Hematopoietic multipotent progenitor cell treated with erythropoietin and hydrocortisone succinate and interleukin-3 and kit ligand, for 15 days (in vitro differentiated cells): ENCODE results near the gene RALGPS1.

Experiments
- DNase-seq: peaks from one replicate; pipeline ENCODE4 v3.0.0-alpha.2; 2015; ENCODE audit warnings: low spot score

RALGPS1 gene

DNA sequence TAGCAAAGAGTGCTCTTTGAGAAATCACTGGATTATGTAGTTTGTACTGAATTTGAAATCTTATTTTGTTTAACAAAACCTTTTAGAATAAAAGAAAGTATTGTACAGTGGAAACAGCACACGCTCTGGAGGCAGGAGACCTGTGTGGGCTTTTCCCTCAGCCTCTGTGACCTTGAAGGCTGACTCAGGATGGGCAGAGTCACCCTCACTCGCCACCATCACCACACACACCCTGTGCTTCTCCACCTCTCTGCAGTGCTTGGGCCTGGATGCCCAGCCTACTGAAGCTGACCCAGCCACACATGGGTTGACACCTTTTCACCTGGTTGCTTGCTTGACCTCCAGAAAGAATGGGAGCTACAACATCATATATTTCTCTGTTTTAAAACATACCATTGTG lies 188.2 kb downstream of the RALGPS1 start:
- no peak for DNase-seq

GRCh38 chr9:127104581-127105311 lies 190.2 kb downstream of the RALGPS1 start:
- no peak for DNase-seq

- no peak for DNase-seq
These were observed 191.4 kb downstream of the RALGPS1 start for GRCh38 chr9:127105805-127106465.

DNA sequence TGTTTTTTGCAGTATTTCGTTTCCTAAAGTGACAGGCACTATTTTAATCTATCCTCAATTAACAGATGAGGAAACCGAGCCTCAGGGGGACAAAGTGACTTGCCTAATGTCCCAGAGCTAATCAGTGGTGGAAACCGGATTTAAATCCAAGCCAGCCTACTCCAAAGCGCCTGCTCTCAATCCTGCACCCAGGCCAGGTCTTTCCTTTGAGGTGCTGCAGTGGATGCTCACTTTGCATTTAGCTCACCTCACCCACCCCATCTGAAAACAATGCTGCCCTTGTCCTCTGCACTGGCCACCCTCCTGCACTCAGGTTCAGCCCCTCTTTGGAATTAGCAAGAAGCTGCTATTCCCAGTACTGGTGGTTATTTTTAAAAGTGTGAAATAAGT lies 191.9 kb downstream of the RALGPS1 start:
- no peak for DNase-seq

- DNase-seq: no peak
These were observed 192.8 kb downstream of the RALGPS1 start for GRCh38 chr9:127107171-127107928.

DNA sequence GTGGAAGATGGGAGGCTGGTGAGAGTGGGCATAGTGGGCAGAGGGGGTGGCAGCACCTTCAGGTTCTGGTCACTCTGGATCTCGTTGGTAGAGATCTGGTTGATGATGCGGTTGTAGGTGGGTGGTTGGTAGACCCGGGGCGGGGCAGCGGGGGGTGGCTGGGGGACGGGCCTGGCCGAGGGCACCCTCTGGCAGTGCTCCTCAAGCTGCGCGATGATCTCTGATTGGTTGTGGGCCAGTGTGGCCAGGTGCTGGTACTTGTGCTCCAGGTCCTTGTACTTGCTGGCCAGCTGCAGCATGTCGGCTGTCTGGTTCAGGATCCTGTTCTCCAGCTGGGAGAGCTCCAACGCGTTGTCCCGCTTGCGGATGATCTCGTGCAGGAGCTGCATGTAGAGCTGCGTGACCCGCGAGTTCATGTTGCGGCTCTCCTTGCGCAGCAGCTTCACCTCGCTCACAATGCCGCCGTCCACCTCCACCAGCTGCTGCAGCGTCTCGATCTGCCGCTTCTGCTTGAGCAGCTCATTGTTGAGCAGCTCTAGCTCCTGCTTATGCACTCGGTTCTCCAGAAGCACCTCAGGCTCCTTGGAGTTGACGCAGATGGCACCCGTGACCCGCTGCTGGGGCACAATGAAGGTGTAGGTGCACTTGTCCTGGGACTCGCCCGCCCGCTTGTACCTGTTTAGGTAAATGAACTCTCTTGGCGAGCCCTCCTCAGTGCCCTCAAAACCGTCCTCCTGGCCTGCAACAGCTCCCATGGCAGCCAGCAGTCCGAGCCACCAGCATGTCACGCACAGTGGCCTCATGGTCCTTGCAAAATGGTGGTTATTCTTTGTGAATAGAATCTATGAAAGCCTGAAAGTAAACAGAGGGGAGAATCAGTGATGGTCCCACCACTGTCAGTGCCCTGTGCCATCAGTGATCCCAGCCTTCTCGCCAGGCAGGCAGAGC lies 193.6 kb downstream of the RALGPS1 start:
- DNase-seq: no peak

GRCh38 chr9:127109212-127109711 lies 194.7 kb downstream of the RALGPS1 start:
- no peak for DNase-seq

- DNase-seq: no peak
These were observed 197.5 kb downstream of the RALGPS1 start for GRCh38 chr9:127112056-127112455.

GRCh38 chr9:127112735-127113161 lies 198.2 kb downstream of the RALGPS1 start:
- no peak for DNase-seq

DNA sequence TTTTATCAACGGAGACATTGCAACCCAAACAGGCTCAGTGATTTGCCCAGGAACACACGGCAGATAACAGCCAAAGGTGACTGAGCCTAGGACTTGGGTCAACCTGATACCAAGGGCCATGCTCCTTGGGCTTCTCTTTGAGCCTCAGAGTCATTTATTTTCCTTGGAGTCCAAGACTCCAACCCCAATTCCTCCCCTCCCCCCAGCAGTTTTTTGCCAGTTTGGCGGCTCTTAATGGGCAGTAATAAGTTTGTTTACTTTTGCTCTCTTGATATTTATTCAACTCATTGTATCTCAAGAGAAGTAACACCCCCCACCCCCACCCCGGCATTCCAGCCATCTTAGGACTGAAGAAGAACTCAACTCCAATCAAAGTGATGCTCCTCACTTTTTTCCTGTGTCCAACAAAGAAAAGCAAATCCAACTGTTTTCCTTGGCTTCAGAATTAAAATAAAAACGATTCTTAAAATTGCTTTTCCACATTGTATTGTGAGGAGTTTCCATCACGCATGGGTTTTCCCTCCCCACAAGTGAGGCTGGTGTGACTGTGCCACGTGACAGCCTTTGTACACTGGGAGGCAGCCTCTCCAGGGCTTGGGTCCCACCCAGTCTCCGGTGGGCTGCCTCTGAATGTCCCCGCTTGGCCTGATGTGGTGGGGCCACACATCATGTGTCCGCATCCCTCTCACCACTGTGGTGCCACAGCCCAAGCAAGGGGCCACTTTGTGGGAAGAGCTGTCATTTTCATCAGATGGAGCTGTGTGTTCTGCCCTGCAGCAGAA lies 198.8 kb downstream of the RALGPS1 start:
- DNase-seq: no peak

- DNase-seq: no peak
These were observed 200.0 kb downstream of the RALGPS1 start for GRCh38 chr9:127114606-127115005.

- DNase-seq: no peak
These were observed 201.6 kb downstream of the RALGPS1 start for GRCh38 chr9:127116088-127116726.

DNA sequence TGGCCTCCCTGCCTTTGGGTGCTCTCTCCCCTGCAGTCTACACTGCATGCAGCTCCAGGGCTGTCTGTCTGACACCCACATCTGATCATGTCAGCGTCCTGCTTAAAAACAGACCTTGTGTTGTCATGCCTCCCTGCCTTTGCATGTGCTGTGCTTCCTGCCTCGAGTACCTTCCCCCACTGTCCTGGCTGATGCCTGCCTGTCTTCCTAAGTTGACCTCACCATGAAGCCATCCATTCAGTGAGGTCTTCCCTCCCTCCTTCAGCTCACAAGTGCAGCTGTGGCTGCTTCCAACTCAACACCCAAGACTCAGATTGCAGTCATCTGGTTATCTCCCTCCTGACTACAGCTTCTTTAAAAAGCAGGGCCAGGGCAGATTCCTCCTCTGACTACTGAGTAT lies 202.4 kb downstream of the RALGPS1 start:
- no peak for DNase-seq

GRCh38 chr9:127117801-127118200 lies 203.2 kb downstream of the RALGPS1 start:
- no peak for DNase-seq

DNA sequence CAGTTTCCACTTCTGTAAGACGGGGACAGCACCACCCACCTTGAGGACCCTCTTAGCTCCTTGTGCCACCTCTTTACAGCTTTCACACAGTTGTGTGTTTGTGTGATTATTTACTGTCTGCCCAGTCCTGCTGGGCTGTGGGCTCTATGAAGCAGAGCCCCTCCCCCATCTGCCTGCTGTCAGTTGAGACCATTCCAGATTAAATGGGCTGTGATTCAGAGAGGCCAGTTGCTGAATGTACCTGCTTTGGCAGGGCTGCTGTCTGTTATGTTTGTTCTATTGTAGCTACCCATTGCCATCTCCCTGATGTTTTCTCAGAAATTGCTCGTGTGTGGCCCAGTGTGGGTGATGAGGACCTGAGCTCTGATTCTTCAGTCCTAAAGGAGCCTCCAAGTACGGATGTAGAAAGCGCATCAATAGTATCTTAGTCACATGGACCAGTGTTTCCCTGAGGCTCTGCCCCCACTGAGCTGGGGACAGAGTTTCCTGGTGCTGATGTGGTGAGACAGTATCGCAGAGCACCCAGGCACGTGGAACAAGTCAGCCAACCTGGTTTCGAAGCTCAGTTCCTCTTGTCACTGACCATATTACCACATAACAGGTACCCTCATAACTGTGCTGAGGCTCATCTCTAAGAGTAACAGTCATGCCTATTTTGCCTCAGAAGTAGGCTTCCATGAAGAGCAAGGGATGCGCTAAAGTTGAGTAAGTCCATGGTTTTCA lies 204.2 kb downstream of the RALGPS1 start:
- DNase-seq: no peak

DNA sequence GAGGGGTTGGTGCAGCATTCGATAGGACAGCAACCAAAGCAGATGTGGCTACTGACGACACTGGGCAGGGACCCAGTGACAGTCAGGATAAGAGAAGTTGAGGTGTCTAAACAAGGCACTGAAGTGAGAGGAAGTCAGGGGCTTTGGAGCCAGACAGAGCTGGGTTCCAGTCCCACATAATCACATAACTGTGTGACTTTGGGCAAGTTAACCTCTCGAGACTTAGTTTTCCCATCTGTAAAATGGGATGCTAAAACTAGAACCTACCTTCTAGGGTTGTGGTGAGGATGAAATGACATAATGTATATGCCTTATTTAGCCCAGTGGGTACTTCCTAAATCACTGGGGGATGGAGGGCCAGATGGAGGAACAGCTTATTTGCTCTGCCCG lies 204.7 kb downstream of the RALGPS1 start:
- no peak for DNase-seq

DNA sequence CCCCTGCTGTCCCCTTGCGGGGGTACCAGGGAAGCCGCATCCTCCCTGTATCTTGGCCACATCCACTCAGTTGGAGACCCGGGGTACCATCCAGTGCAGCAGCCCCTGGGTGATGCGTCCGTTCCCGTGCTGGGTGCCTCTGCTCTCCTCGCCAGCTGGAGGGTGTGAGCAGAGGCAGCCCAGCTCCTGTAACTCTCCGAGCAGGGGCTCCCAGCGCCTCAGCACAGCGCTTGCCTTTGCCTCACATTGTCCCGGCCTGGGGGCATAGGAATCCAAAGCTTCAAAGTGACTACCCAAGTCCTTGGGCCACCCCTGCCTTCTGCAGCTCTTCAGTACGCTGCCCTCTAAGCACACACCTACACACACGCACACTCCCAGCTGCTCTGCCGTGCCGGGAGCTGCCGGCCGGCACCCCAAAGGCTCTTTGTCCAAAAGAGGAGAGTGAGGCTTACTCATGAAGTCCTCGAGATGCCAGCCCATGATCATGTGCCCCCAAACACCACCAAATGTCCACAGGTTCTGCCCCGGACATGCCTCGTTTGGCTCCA lies 207.1 kb downstream of the RALGPS1 start:
- no peak for DNase-seq

DNA sequence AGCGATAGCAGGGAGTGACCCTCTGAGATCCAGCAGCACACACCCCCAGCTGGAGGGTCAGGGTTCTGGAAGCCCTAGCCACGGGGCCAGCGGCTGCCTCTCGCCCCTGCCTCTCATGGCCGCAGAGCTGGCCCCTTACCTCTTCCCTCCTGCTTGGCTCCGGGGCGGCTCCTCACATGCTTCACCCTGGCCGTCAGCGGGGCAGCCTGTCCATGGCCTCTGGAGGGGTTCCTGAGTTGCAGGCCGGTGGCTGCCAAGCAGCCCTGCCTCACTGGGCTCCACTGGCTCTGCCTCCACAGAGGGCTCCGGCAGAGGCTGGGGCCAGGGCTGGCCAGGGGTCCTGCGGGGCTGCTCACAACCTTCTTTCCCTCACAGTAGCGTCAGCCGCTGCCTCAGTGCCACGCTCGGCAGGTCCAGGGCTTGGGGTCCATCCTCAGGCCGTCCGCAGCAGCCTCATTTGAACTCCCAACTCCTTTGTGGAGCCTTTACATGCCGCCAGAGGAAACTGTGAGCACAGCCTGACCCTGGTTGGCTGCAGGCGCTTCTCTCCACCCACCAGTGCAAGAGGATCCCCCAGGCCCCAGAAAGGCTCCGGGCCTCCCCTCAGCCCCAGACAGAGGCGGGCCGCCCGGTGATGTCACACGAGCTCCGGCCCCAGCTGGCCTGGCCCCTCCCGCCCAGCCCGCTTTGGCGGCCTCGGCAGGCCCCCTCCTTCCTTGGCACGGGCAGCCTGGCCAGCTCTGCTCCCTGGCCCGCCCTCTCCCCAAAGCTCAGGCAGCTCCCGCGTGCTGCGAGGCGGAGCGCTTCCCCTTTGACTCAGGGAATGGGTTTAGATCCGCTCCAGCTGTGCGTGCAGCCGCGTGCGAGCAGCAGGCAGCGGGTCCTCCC lies 207.8 kb downstream of the RALGPS1 start, which contains the start of gene ANGPTL2:
Gene ANGPTL2, minus strand, starts transcription at position 460 of the 888 bp plus-strand sequence. CDS start 13,904 bp downstream, outside the sequence.
- DNase-seq: no peak
